HG02588 (cell line): ENCODE data around the gene CYSRT1.
A peak's percentile ranks its signal among the peaks of the same experiment; 100 is the strongest.
"Not testable (repeated sequence)": the region's sequence is repeated elsewhere in the genome, so short reads cannot be mapped to it uniquely, and the experiment has no call there.

Source experiments
- ATAC-seq: cut with Tn5 transposase; IDR thresholded peaks from one replicate; pipeline ENCODE4 v1.9.1; 2021; ENCODE audit warnings: mild to moderate bottlenecking, moderate library complexity; ENCODE audit not compliant: unreplicated experiment

CYSRT1 gene

GRCh38 chr9:137235424-137236237 is 10.7 kb downstream of the CYSRT1 start:
- no peak for ATAC-seq

GRCh38 chr9:137236238-137236935 is 11.4 kb downstream of the CYSRT1 start:
- no peak for ATAC-seq

GRCh38 chr9:137236936-137237421 is 12.0 kb downstream of the CYSRT1 start:
- ATAC-seq = no peak

GRCh38 chr9:137237759-137238726 is 13.1 kb downstream of the CYSRT1 start:
- no peak for ATAC-seq

- ATAC-seq = not testable (repeated sequence)
Measured at GRCh38 chr9:137239541-137240200, 14.7 kb downstream of the CYSRT1 start.

GRCh38 chr9:137240318-137240840 is 15.4 kb downstream of the CYSRT1 start:
- ATAC-seq = peak; percentile 22

GRCh38 chr9:137240841-137241489 is 16.0 kb downstream of the CYSRT1 start, which contains the start of gene TUBB4B:
Gene TUBB4B (plus strand): TSS chr9:137241287. CDS start chr9:137241361, 74 bp downstream.
- peak; percentile 67 for ATAC-seq

- ATAC-seq = no peak
Measured at GRCh38 chr9:137241490-137242268, 16.7 kb downstream of the CYSRT1 start.

GRCh38 chr9:137242269-137243203 is 17.6 kb downstream of the CYSRT1 start:
- ATAC-seq = no peak

GRCh38 chr9:137243266-137243625 is 18.3 kb downstream of the CYSRT1 start:
- ATAC-seq = not testable (repeated sequence)

GRCh38 chr9:137243626-137244485 is 18.9 kb downstream of the CYSRT1 start:
- ATAC-seq = no peak

GRCh38 chr9:137244486-137245449 is 19.8 kb downstream of the CYSRT1 start:
- ATAC-seq = no peak

- no peak for ATAC-seq
Measured at GRCh38 chr9:137245450-137246421, 20.8 kb downstream of the CYSRT1 start.

GRCh38 chr9:137247135-137247915 is 22.4 kb downstream of the CYSRT1 start:
- no peak for ATAC-seq
